Measurements from ENCODE around the gene CAMK2D.

CAMK2D gene

GRCh38 chr4:113603911-113604310 is 157.6 kb downstream of the CAMK2D start:
- no peak for FAIRE-seq

- FAIRE-seq = no peak
Observed at GRCh38 chr4:113602646-113603228, 158.8 kb downstream of the CAMK2D start.

GRCh38 chr4:113601636-113602035 is 159.9 kb downstream of the CAMK2D start:
- no peak for FAIRE-seq

GRCh38 chr4:113596396-113596795 is 165.1 kb downstream of the CAMK2D start:
- no peak for FAIRE-seq

GRCh38 chr4:113594231-113594556 is 167.3 kb downstream of the CAMK2D start:
- FAIRE-seq = no peak

- no peak for FAIRE-seq
Observed at GRCh38 chr4:113593400-113594230, 167.9 kb downstream of the CAMK2D start.

- no peak for FAIRE-seq
Observed at GRCh38 chr4:113591982-113592381, 169.6 kb downstream of the CAMK2D start.

GRCh38 chr4:113588895-113589668 is 172.5 kb downstream of the CAMK2D start:
- FAIRE-seq = no peak

- FAIRE-seq = no peak
Observed at GRCh38 chr4:113587640-113588275, 173.8 kb downstream of the CAMK2D start.

- no peak for FAIRE-seq
Observed at GRCh38 chr4:113587156-113587555, 174.4 kb downstream of the CAMK2D start.

- FAIRE-seq = no peak
Observed at GRCh38 chr4:113586072-113586471, 175.5 kb downstream of the CAMK2D start.

GRCh38 chr4:113584407-113585150 is 177.0 kb downstream of the CAMK2D start:
- FAIRE-seq = no peak

GRCh38 chr4:113582737-113583136 is 178.8 kb downstream of the CAMK2D start:
- no peak for FAIRE-seq

GRCh38 chr4:113579360-113579759 is 182.2 kb downstream of the CAMK2D start:
- FAIRE-seq = no peak

- no peak for FAIRE-seq
Observed at GRCh38 chr4:113576947-113577678, 184.4 kb downstream of the CAMK2D start.

- no peak for FAIRE-seq
Observed at GRCh38 chr4:113575401-113575800, 186.1 kb downstream of the CAMK2D start.

GRCh38 chr4:113574636-113575103 is 186.9 kb downstream of the CAMK2D start:
- no peak for FAIRE-seq

GRCh38 chr4:113572620-113573019 is 188.9 kb downstream of the CAMK2D start:
- FAIRE-seq = no peak

- FAIRE-seq = no peak
Observed at GRCh38 chr4:113566015-113566795, 195.3 kb downstream of the CAMK2D start.

- no peak for FAIRE-seq
Observed at GRCh38 chr4:113565702-113566012, 195.9 kb downstream of the CAMK2D start.

GRCh38 chr4:113564493-113564892 is 197.0 kb downstream of the CAMK2D start:
- FAIRE-seq = no peak
